ENCODE data around the gene KIF17.
A peak's percentile ranks its signal among the peaks of the same experiment; 100 is the strongest.
"Not testable (repeated sequence)": the region's sequence is repeated elsewhere in the genome, so short reads cannot be mapped to it uniquely, and the experiment has no call there.

The KIF17 gene

DNA sequence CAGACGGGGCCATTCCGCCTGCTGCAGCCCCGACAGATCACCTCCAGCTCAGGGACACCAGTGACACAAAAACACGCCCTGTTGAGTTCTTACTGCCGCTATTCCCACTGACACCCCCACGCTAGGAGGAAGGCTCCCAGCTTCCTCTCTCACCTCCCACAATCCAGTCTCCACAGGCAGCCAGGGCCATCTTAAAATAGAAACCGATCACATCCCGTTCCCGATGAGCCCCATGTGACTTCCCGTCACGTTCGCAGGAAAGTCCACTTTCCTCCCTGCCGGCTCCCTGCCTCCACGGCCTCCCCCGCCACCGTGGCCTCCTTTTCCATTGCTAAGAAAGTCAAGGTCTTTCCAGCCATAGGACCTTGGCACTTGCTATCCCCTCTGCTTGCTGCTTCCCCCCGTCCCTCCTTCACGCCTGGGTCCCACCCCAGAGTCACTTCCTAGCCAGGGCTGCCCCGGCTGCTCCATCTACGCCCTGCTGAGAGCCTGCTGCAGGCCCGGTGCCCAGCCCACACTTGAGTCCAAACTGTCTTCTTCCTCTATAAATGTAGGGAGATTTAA lies 32.6 kb downstream of the KIF17 start:
- DNase-seq: no peak

DNA sequence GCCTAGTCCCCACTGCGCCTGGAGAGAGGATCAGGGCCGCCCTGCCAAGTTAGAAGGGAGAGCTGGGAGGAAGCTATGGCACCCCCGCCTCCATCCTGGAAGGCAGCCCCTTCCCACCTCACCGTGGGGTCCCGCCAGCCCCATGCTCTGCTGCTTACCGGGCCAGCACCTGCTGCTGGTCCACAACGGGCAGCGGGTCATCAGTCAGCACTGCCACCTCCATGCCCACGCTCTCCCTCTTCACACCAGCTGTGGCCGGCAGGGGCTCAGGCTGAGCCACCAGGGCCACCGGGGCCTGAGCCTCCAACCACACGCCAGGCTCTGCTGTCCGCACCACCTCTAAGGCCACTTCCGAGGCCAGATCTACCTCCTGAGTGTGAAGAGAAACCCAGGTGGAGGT lies 33.2 kb downstream of the KIF17 start:
- no peak for DNase-seq

DNA sequence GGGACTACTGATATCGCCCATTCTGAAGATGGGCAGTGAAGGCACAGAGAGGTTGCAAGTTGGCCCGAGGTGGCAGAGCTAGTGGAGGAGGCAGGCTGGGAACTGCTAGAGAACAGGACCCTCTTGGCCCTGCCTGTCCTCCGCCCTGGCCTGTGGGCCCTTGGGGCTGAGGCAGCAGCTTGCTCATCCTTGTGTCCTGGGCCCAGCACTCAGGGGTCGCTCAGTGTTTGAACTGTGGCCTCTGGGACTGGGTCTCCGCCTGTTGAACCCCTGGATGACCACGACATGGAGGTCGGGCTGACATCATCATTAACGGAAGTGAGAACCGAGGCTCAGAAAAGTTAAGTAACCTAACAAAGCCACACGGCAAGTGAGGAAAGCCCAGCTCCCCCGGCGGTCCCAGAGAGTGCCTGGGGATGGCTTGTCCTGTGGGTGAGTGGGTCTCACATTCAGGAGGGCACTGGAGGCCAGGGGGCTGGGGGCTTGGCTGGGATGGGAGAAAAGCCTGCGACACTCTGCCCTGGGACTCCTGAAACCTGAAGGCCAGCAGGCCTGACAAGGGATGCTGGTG lies 33.7 kb downstream of the KIF17 start:
- DNase-seq: no peak

DNA sequence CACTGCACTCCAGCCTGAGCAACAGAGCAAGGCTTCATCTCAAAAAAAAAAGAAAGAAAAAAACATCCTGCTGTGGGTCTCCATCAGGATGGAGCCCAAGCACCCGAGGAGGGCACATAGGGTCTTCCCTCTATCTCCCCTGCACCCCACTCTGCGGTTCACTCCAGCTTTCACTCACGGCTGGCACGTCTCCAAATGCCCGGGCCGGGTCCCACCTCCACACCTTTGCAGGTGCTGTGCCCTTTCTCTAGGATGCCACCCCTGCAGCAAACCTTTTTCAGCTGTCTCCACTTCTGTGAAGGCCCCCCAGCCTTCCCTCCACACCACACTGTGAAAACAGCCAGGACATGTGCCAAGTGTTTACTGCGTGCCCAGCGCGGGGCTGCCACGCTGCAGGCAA lies 34.2 kb downstream of the KIF17 start:
- no peak for DNase-seq

DNA sequence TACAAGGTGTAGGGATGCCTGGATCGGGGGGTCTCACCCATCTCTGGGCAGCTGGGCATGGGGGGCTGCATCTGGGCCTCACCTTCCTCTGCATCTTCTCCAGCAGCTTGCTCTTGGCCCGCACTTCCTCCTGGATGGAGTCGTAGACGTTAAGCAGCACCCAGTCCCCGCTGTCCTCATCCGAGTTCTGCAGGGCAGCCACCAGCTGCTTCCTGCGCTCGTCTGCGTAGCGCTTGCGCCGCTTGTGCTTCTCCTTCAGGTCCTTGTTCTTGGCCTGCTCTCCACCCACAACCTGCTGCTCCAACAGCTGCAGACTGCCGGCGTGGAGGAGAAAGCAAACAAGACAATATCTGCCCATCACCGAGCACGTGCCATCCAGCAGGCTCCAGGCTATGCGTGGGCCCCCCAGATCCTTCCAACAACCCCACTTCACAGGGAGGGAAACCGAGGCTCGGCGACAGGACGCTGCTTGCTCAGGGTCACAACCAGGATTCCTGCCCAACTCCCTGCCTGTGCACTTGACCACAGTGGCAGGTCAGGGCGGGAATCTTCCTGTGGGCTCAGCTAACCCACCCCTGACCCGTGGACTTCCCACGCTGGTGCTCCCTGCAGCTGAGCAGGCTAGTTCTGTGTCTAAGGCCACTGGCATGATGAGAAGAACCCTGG lies 35.1 kb downstream of the KIF17 start:
- DNase-seq: no peak

DNA sequence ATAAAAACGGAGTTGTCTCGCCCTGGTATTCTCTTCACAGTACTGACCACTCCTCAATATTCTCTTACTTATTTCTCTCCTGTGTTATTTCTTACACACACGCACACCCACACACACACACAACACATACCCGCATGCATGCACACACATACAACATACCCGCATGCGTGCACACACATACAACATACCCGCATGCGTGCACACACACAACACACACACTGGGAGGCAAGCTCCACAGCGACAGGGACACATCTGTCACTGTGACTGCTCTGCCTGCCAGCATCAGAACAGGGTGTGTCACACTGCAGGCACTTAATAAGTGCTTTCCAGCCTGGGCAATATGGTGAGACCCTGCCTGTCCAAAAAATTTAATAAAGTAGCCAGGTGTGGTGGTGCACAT lies 35.8 kb downstream of the KIF17 start:
- DNase-seq: no peak

DNA sequence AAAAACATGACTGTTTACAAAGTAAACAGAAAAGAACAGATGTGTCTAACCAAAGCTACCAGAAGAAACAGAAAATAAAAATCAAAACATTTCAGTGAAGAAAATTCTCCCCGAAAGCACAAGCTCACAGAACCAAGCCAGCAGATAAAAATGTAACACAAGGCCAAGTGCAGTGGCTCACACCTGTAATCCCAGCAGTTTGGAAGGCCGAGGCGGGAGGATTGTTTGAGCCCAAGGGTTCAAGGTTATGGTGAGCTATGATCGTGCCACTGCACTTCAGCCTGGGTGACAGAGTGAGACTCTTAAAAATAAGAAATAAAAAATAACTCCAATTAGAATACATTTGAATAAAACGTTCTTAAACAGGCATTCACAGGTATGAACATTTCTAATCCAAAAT lies 37.5 kb downstream of the KIF17 start:
- DNase-seq: no peak

DNA sequence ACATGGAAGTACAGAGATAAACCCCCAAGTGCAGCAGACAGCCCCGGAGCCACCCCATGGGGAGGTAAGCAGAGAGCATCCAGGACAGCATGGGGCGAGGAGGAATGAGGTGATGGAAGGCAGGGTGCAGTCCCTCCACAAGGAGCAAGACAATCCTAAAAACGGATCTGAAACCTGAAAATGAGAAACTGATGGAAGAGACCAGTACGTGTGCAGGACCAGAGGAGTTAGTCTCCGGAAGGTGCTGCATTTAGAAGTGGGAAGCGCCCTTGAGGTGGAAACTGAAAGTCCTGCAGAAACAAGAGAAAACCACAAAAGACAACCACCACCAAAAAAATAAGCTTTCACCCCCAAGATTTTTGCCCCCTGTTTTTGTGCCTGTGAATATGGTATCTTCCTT lies 39.2 kb downstream of the KIF17 start:
- DNase-seq: no peak

DNA sequence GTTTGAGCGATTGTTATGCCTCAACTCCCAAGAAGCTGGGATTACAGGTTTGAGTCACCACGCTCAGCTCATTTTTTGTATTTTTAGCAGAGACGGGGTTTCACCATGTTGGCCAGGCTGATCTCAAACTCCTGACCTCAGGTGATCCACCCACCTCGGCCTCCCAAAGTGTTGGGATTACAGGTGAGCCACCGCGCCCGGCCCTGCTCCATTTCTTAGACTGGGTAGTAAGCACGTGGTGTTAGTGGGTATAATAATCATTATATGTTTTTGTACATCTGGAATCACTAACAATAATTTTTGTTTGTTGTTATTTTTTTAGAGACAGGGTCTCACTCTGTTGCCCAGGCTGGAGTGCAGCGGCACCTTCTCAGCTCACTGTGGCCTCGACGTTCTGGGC lies 44.2 kb downstream of the KIF17 start:
- DNase-seq: not testable (repeated sequence)

DNA sequence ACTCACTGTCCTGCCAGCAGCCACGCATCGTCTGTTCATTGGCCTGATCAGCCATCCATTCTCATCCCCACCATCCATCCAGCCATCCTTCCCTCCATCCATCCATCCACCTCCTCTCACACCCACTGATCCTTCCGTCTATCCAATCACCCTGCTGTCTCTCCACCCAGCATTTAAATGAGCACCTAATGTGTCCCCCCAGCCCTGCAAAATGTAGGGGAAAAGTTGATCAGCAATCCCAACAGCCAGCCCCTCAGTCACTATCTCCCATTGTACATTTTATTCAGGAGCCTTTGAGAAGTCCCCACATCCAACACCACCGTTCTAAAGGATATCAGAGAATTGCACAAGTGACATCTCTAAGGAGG lies 45.6 kb downstream of the KIF17 start:
- DNase-seq: no peak

DNA sequence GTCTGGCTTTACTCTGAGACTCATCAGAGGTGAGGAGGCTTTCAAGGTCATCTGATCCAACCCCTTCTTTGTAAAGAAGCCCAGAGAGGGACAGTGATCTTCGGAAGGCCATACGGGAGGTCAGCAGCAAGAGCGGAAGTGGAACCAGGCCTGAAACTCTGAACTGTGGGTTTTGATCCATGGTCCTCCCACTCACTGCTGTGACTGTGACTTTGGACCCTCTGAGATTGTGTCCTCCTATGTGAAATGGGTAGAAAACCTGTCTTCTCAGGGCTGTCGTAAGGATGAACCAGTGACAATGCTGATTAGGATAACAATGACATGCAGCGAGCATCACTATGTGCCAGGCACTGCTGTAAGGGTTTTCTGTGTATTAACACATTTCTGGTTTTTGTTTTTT lies 46.9 kb downstream of the KIF17 start:
- no peak for DNase-seq

DNA sequence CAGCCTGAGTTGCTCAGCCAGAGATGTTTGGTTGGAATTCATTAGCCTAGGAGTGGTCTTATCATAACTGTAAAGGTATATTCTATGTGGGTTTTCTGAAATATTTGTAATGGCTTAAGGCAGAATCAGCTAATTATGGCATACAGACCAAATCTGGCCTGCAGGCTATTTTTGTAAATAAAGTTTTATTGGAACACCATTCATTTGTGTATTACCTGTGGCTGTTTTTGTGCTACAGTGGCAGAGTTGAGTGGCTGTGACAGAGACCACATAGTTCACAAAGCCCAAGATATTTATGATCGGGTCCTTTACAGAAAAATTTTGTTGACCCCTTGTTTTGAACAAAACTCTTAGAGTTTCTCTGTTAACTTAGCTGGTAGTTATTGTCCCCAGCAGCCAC lies 49.2 kb downstream of the KIF17 start:
- no peak for DNase-seq

DNA sequence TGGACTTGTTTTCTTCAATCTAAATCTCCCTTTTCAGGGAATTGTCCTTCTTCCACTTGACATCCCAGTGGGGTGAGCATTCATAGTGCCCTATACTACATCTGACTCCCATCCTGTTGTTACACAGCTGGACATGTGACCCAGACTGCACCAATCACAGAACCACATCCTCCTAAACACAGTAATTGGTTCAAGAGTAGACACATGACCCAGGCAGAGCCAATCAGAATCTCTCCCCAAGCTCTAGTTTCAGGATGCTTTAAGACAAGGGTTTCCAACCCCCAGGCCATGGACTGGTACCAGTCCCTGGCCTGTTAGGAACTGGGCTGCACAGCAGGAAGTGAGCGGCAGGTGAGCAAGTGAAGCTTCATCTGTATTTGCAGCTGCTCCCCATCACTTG lies 51.0 kb downstream of the KIF17 start:
- no peak for DNase-seq

DNA sequence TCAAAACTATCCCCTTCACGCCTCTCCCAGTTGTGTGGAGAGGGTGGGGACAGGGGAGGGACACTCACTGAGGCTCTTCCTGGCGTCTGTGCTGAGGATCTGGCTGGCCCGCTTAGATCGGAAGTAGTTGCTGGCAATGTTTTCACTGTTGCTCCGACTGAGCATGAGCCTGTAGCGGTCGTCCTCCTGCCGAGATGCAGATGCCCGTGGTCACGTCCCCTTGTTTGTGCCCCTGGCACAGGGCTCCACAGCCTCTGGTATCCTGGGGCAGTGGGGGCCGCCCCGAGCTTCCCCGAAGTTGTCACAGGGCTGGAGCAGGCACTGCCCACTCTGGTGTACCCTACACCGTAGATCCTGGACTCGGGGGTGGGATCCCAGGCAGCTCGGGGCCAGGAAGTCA lies 51.7 kb downstream of the KIF17 start:
- no peak for DNase-seq

DNA sequence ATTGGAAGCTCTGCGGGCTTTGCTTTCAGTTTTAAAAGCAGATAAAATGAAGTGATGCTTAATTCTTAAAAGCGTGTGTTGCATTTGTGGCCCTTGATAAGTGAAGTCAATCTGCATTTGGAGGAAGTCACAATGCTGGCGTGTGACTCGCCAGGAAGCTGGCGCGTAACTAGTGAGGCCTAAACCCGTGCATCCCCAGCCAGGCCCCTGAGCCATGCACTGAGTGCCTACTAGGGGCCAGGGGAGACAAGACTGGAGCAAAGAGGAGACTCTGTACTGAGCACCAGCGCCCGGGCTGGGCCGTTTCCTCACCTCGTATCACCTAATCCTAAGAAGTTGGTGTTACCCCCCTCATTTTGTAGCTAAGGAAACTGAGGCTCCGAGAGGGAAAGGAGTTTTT lies 52.1 kb downstream of the KIF17 start:
- no peak for DNase-seq

DNA sequence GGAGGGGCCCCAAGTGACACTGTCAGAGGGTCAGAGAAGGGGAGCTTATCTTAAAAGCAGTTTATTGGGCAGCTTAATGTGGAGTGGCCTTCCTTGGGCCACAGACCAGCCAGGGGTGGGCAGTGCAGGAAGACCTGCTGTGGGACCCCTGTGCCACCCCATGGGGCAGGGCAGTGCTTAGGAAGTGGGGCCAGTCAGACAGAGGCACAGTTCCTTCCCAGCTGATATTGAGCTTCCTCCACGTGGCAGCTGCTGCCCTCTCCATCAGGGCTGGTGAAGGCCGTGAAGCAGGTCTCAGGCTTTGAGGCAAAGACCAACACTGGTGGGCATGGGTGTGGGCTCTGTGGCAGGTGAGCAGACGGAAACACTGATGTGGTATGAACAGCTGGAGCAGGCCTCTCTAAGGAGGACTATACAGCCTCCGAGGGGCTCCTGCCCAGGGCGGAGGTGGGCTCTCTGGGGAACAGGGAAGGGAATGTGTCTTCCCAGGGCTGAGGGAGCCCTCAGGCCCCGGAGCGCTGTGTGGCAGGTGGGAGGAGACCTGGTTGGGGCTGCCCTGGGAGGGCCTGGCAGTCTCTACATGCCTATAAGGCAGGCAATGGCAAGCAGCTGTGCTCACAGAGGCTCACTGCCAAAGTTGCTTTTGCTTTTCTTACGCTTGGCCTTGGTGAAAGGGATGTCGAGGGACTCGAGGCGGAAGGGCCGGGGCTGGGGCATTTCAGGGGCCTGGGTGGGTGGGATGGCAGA lies 53.7 kb downstream of the KIF17 start:
- DNase-seq: no peak

DNA sequence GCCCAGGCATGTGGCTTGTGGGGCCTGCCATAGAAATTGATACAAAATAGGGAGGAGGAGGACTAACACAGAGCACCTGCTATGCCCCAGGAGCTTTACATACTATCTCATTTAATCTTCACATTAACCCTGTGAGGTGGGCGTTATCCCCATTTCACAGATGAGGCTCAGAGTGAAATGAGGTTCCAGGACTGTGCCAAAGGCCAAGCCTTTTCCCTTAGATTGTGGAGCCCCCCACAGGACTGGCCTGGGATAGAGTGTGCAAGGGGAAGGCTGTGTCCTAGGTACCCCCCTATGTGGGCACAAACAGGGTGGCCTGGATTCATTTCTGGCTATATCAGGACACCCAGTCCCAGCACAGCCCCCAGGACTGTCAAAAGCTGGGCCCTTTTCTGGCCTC lies 54.4 kb downstream of the KIF17 start:
- DNase-seq: no peak

DNA sequence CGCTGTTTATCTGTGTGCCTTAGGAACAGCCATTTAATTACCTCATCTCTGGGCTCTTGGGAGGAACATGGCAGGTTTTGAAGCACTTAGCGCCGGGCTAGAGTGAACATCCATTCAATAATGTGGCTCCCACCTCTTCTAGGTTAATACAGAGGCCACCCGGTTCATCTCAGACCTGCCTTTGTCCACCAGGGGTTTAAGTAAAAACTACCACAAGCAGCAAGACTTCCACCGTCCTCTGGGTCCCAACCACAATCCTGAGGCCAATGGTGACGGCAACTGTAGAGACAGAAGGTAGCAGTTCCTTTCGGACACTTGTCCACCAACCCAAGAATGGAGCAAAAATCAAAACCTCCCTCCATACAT lies 55.7 kb downstream of the KIF17 start:
- no peak for DNase-seq

DNA sequence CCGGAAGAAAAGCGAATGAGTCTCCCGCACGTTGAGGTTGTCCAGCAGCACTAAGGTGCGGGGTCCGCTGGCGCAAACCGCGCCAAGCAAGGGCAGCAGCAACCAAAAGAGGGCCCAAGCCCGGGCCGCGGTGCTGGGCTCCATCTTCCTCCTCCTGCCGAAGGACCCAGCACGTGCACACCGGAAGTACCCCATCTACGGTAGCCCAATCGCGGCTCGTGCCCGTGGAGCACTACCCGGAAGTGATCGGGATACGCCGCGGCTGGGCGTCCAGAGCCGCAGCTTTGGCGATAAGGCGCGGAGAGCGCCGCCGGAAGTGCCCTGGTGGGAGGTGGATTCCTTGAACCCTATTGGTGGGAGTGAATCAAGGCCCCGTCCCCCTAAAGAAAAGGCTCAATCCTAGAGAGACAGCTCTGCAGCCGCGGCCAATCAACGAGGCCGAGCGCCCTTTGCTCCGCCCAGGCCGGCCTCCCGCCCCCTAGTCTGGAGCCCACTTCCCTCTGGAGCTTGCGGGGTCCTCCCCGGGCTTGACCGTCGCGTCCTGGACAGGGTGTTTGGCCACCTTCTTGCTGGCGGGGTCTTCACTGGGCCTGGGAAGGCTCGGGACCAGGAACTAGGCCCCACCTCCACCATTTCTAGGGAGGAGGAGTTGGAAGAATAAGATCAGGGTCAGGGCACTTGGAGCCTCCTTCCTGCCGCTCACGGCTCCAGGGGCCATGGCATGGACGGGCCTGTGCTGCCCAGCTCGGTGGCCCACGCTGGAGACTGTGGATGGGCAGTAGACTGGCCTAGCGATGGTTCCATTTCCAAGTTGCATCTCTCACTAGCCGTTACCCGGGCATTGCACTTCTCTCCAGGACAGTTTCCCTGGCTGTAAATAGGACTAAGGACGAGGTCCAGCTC lies 56.3 kb downstream of the KIF17 start, which contains the start of gene DDOST:
TSS of gene DDOST (minus strand) at position 163 of the 903 bp plus-strand sequence. CDS start at position 144, 19 bp downstream.
- peak; percentile 96 for DNase-seq

DNA sequence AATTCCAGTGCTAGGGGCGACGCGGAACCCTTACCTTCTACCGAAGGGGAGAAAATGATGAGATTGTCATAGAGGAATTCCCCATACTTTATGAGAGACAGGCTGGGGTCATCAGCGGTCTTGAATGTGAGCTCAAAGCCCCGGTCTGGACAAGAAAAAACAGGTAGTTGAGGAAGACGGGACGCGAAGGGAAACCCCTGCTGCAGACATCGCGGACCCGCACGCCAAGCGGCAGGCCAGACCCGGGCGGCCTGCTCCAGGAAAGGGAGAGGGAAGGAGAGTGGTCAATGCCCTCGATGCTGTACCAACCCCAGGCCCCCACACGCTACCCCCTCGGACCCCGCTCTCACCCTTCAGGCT lies 57.0 kb downstream of the KIF17 start:
- no peak for DNase-seq

DNA sequence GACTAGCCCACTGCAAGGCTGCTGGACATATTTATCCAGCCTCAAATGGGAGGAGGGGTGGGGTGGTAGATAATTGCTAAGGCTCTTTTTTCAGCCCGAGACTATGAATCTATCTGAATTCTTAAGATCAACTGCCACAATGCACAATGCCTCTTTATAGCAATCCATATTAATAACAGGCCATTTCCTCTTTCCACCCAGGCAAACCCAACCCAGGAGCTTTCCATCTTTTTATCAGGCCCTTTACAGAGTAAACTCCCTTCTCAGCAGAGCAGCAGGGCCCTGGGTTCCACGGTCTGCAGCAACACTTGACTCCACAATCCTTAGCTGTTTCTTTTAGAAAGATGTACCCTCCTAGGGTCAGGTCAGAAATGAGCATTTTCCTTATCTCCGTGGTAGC lies 57.4 kb downstream of the KIF17 start:
- DNase-seq: no peak

DNA sequence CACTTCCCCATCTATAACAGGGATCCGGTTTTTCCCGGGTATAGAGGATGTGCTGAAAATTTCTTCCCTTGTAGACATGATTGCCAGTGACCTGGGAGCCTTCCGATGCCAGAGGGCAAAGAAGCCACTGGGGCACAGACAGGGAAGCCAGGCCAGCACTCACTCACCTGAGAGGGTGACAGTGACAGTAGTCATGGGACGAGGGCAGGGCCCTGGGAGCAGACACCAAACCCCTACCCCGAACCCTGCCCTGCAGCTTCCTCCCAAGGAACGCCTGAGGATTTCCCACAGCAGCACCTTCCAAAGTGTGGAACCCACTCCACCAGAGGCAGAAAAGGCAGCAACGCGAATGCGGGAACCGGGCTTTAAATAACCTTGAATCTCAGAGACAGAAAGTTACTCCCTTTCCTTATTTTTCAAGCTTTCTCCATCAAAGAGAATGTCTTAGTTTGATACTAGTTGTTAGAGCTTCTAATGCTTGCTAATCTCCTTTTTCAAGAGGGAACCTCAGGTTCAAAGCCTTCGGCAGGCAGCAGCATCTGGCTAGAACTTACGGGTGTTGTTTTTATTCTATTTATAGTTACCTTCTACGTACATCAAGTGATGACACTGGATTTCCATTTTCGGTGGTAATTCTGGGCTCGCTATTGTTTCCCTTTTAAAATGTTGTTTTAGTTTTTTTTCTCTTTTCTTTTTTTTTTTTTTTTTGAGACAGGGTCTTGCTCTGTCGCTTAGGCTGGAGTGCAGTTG lies 59.5 kb downstream of the KIF17 start:
- DNase-seq: no peak

DNA sequence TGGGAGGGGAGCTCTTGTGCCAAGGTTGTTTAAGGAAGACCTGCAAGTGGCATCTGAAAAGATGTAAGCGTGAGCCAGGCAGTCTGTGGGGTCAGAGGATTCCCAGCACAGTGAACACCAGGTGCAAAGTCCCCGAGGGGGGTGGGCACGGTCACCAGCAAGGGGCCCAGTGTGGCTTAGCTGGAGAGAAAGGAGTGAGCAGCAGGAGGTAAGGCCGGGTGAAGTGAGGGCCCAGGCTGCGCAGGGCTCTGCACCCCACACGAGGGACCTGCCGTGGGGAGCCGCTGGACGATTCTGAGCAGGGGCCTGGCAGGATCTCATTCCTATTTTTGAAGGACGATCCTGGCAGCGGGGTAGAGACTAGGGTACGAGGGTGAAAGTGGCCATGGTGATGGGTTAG lies 60.8 kb downstream of the KIF17 start:
- no peak for DNase-seq

All from activated CD8-positive, alpha-beta memory T cell treated with anti-CD3 and anti-CD28 coated beads, Interleukin-2, amount 50 U/mL, for 48 hours (primary cell).